NCI-H524 treated with DMSO at 0.1 percent for 48 hours (cell line): ENCODE data around the gene RPS8.
"Not testable (repeated sequence)": the region's sequence is repeated elsewhere in the genome, so short reads cannot be mapped to it uniquely, and the experiment has no call there.

Source experiments
- DNase-seq: peaks from one replicate; lab custom pipeline; 2025; lab: John Stamatoyannopoulos, UW

The RPS8 gene

GRCh38 chr1:44820328-44821239 lies 45.2 kb downstream of the RPS8 start:
- DNase-seq: no peak

- no peak for DNase-seq
Measured at GRCh38 chr1:44821240-44821715, 45.9 kb downstream of the RPS8 start.

GRCh38 chr1:44822131-44822701 lies 46.9 kb downstream of the RPS8 start:
- DNase-seq: no peak

GRCh38 chr1:44822981-44823451 lies 47.7 kb downstream of the RPS8 start:
- no peak for DNase-seq

GRCh38 chr1:44824392-44824791 lies 49.1 kb downstream of the RPS8 start:
- not testable (repeated sequence) for DNase-seq

- no peak for DNase-seq
Measured at GRCh38 chr1:44826375-44827196, 51.2 kb downstream of the RPS8 start.

- no peak for DNase-seq
Measured at GRCh38 chr1:44827197-44828002, 52.1 kb downstream of the RPS8 start.

GRCh38 chr1:44828003-44828651 lies 52.8 kb downstream of the RPS8 start:
- no peak for DNase-seq
